ENCODE measurements around the gene PTTG1.

The PTTG1 gene

GRCh38 chr5:160427607-160428006, 6.0 kb downstream of the PTTG1 start:
- no peak for DNase-seq

- no peak for DNase-seq
These were observed 10.5 kb downstream of the PTTG1 start for GRCh38 chr5:160432196-160432595.

DNA sequence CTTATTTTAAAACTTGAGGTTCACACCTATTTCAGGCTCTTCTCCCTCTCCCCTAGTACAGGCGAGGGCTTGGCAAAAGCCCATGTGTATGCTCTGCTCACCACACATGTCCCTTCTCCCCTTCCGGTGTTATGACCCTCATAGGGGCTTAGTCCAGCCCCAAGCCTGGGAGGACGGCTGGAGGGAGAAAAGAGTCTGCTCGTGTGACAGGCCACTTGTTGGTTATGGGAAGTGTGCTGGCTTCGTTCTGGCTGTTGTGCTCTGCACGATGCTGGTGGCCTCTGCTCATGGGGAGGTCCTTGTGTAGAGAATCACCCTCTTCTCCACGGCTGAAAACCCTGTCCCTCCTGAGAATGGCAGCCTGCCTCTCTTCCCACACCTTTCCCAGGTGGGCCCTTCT, 11.1 kb downstream of the PTTG1 start:
- DNase-seq, result no peak

- DNase-seq, result peak; percentile 19
These were observed 12.4 kb downstream of the PTTG1 start for GRCh38 chr5:160434022-160434531.

DNA sequence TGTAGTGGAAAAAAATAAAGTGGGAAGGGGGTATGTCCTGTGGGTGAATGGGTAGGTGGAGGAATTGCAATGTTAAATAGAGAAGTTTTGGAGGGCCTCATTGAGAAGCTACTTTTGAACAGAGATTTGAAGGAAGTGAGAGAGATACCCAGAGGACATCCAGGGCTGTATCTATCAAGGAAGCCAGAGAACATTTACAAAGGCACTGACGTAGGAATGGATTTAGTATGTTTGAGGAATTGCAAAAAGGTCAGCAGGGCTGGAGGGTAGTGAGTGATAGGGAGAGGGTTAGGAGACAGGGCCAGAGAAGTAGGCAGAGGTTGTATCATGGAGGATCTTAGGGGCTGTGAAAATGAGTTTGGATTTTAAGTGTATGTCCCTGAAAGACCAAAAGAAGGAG, 13.9 kb downstream of the PTTG1 start:
- no peak for DNase-seq

- no peak for DNase-seq
These were observed 14.4 kb downstream of the PTTG1 start for GRCh38 chr5:160436017-160436416.

GRCh38 chr5:160436661-160437060, 15.0 kb downstream of the PTTG1 start:
- peak; percentile 22 for DNase-seq

DNA sequence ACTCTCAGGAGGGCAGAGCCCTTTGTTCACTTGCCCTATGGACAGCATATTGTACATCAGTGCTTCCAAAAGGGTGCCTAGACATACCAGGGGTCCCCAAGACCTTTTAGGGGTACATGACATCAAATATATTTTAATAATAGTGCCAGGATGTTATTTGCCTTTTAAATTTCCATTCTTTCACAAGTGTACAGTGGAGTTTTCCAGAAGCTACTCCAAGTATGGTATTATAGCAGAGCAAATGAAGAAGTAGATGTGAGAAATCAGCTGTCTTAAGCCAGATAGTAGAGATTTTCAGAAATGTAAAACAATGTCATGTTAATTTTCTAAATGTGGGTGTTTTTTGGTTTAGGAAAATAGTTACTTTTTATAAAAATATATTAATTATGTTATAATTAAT, 15.6 kb downstream of the PTTG1 start:
- no peak for DNase-seq

GRCh38 chr5:160438316-160439204, 16.9 kb downstream of the PTTG1 start:
- DNase-seq, result peak; percentile 74

- peak; percentile 92 for DNase-seq
These were observed 17.5 kb downstream of the PTTG1 start for GRCh38 chr5:160439205-160439600.

- no peak for DNase-seq
These were observed 19.7 kb downstream of the PTTG1 start for GRCh38 chr5:160441311-160441781.

GRCh38 chr5:160442824-160443431, 21.3 kb downstream of the PTTG1 start:
- no peak for DNase-seq

DNA sequence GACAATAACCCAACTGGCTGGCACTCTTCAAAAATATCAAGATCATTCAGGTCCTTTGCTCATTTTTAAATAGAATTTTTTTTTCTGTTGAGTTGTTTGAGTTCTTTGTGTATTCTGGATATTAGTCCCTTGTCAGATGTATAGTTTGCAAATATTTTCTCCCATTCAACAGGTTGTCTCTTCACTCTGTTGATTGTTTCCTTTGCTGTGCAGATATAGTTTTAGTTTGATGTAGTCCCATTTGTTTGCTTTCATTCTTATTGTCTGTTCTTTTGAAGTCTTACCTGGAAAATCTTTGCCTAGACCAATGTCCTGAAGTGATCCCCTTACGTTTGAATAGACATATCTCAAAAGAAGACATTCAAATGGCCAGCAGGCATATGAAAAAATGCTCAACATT, 22.8 kb downstream of the PTTG1 start:
- DNase-seq, result no peak

DNA sequence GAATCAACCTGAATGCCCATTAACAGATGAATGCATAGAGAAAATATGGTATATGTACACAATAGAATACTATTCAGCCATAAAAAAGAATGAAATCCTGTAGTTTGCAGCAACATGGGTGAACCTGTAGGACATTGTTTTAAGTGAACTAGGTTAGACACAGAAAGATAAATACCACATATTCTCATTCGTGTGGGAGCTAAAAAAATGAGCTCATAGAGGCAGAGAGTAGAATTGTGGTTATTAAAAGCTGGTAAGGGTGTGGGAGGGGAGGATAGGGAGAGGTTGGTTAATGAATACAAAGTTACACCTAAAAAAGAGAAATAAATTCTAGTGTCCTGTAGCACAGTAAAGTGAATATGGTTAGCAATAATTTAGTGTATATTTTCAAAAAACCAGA, 23.5 kb downstream of the PTTG1 start:
- no peak for DNase-seq

DNA sequence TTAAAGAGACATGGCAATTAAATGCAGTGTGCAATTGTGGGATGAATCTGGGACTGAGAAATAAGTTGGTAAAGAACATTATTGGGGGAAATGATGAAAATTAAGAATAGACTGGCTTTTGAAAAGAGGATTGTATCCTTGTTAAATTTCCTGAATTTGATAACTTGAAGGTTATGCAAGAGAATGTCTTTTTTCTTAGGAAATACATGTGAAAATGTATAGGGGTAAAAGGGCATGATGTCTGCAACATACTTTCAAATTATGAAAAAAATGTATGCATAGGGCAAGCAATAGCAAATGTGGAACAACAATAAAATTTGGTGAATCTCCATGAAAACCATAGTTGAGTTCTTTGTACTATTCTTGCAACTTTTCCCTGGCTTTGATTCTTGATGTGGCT, 24.1 kb downstream of the PTTG1 start:
- no peak for DNase-seq

DNA sequence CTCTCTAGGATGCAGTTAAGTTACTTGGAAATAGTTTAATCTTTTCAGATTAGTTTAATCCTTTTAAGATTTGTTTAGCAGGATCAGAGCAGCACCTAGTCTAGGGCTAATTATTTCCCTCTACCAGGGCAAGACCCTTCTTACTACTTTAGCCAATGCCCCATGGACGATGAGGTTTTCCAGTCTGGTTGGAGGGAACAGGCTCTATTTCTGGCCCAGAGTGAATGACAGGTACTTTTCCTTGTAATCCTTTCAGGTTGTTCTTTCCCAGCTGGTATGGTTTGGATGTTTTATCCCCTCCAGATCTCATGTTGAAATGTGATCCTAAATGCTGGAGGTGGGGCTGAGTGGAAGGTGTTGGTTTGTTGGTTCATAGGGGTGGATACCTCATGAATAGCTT, 27.2 kb downstream of the PTTG1 start:
- no peak for DNase-seq

GRCh38 chr5:160449458-160449857, 27.8 kb downstream of the PTTG1 start:
- DNase-seq, result no peak

DNA sequence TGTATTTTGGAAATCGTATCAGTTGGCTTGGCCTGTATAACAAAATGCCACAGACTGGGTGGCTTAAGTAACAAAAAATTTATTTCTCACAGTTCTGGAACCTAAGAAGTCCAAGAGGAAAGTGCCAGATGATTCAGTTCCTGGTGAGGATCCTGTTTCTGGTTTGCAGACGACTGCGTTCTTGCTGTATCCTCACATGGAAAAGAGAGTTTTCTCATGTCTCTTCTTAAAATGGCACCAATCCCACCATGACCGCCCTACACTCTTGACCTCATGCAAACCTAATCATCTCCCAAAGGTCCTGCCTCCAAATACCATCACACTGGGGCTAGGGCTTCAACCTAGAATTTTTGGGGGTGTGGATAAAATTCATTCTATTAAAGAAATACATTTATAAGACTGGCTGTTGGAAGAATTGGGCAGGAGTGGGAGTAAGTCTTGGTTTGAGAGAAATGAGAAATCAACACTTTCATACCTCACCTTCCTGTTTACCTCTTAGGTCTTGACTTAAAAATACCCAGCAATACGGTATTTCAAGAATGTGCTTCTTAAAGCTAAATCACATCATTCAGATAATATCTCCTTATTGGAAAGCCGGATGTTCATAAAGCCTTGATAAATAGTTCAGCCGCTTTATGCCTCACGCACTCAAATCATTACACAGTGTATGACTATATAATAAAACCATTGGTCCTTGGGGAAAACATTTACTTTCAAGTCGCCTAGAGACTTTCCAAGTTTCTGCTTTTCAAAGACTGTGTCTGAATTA, 28.7 kb downstream of the PTTG1 start:
- no peak for DNase-seq

DNA sequence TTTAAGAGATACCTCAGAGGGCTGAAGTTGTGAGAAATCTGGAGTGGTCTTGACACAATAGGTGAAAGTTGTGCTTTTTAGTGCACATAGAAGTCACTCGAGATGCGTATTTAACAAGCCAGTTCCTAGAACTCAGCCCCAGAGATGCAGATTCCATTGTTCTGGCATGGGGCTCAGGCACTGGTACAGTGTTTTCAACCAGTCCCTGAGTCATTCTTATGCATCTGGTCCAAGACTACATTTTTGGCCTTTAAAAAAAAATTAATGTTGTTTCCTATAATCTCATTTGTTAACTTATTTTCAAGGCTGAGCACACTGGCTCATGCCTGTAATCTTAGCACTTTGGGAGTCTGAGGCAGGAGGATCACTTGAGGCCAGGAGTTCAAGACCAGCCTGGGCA, 29.6 kb downstream of the PTTG1 start:
- no peak for DNase-seq

- DNase-seq, result no peak
These were observed 30.4 kb downstream of the PTTG1 start for GRCh38 chr5:160452036-160452435.

GRCh38 chr5:160452795-160453194, 31.1 kb downstream of the PTTG1 start:
- DNase-seq, result no peak

GRCh38 chr5:160453751-160454150, 32.1 kb downstream of the PTTG1 start:
- no peak for DNase-seq

- DNase-seq, result no peak
These were observed 33.9 kb downstream of the PTTG1 start for GRCh38 chr5:160455600-160455999.
